Measurements from ENCODE around the gene FNIP2. TPM values are rescaled to one million over a fixed set of nuclear protein-coding genes. Genes with fewer than 3 reads are reported as not detected.
A peak's percentile ranks its signal among the peaks of the same experiment; 100 is the strongest.
"Not testable (repeated sequence)": the region's sequence is repeated elsewhere in the genome, so short reads cannot be mapped to it uniquely, and the experiment has no call there.

The FNIP2 gene
- total RNA-seq, 1 donor from 2014 or later = 30.5 TPM

DNA sequence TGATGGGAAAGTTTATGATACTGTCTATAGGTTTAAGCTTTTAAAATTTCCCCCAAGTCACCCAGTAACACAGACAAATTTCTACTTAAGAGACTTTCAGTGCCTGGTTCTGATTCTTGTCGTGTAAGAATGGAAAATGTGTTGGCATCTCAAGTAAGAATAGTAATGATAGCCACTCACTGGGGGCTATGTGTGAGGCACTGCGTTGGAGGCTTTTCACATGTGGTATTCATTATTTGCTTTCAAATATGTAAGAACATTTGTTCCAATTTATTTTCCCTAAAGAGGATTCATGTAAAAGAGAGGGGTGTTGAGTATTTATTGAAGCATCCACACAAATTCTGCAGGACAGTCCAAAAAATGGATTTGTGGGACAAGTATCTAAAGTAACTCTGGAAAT is 143.6 kb downstream of the FNIP2 start:
- H3K9me3 Mint-ChIP-seq = no peaks in the 10 kb centered on the region
- no peak for DNase-seq (ENCODE audit: low read depth, low spot score)
- no peaks in the 10 kb centered on the region for H3K36me3 Mint-ChIP-seq (ENCODE audit: low read depth)
- H3K4me3 Mint-ChIP-seq = no peak overlapping the region
- no peak overlapping the region for H3K27ac Mint-ChIP-seq (ENCODE audit: unreplicated experiment)
- TF ChIP-seq, protein P1, sequence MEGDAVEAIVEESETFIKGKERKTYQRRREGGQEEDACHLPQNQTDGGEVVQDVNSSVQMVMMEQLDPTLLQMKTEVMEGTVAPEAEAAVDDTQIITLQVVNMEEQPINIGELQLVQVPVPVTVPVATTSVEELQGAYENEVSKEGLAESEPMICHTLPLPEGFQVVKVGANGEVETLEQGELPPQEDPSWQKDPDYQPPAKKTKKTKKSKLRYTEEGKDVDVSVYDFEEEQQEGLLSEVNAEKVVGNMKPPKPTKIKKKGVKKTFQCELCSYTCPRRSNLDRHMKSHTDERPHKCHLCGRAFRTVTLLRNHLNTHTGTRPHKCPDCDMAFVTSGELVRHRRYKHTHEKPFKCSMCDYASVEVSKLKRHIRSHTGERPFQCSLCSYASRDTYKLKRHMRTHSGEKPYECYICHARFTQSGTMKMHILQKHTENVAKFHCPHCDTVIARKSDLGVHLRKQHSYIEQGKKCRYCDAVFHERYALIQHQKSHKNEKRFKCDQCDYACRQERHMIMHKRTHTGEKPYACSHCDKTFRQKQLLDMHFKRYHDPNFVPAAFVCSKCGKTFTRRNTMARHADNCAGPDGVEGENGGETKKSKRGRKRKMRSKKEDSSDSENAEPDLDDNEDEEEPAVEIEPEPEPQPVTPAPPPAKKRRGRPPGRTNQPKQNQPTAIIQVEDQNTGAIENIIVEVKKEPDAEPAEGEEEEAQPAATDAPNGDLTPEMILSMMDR (conservative IDR thresholded peaks at IDR 0.05) = no peak
- peaks cover 23% of the 10 kb centered on the region for H3K4me1 Mint-ChIP-seq
- no peaks in the 10 kb centered on the region for H3K27me3 Mint-ChIP-seq (ENCODE audit: low read depth)

DNA sequence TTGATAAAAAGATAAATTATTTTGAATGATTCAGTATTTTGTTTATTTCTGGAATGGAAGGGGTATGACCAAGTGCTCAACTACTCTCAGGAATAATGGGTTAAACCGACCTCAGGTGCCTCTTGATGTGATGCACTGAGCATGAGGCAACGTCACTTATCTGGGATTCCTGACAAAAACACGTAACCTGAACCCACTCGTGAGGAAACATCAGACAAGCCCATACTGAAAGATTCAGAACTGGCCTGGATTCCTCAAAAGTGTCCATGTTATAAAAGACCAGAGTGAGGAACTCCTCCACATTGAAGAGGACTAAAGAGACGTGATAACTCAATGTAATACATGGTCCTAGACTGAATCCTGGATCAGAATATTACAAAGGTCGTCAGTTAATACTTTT is 144.0 kb downstream of the FNIP2 start:
- no peaks in the 10 kb centered on the region for H3K36me3 Mint-ChIP-seq (ENCODE audit: low read depth)
- no peak overlapping the region for H3K4me3 Mint-ChIP-seq
- TF ChIP-seq, protein P1 (conservative IDR thresholded peaks at IDR 0.05) = no peak

DNA sequence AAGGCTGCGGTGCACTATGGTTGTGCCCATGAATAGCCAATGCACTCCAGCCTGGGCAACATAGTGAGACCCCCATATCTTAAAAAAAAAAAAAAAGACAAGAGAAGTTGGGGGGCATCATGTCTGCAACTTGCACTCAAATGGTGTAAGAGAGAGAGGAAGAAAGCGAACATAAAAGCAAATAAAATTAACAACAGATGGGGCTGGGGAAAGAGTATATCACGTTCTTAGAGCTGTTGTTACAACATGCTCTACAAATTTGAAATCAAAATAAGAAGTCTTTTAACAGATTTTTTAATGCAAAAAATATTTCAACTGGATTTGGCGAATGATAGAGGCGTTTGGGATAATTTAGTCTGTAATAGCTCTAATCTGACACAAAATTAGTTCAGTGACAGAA is 144.9 kb downstream of the FNIP2 start:
- Mint-ChIP-seq H3K4me1 (peaks cover 23% of the 10 kb centered on the region), H3K36me3 (ENCODE audit: low read depth) (no peaks in the 10 kb centered on the region), H3K27ac (ENCODE audit: unreplicated experiment) (no peak overlapping the region), H3K9me3 (no peaks in the 10 kb centered on the region), H3K27me3 (ENCODE audit: low read depth) (no peaks in the 10 kb centered on the region), H3K4me3 (no peak overlapping the region)
- TF ChIP-seq, protein P1 (conservative IDR thresholded peaks at IDR 0.05) = no peak
- no peak for DNase-seq (ENCODE audit: low read depth, low spot score)

More for the DNA sequence above, 144.0 kb downstream of the FNIP2 start:
- DNase-seq (ENCODE audit: low read depth, low spot score) = no peak
- Mint-ChIP-seq H3K27me3 (ENCODE audit: low read depth) (no peaks in the 10 kb centered on the region), H3K9me3 (no peaks in the 10 kb centered on the region), H3K4me1 (peaks cover 23% of the 10 kb centered on the region), H3K27ac (ENCODE audit: unreplicated experiment) (no peak overlapping the region)

DNA sequence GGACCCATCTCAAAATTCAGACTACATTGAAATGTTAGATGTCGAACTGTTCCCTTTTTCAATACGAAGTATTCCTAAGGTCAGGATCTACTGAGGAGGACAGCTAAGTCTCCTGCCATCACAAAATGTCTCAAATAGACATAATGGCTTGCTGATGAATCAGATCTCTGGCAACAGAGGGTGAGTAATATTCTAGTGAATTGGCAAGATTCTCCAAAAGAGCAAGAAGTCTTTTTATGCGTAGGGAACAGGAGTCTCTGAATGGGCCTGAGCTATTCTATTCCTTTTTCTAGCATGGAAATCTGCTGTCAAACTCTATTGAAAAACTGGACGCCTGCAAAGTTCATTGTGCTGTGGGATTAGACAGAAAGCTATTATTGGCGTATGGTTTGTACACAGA is 145.4 kb downstream of the FNIP2 start:
- Mint-ChIP-seq H3K4me1 (peaks cover 23% of the 10 kb centered on the region), H3K36me3 (ENCODE audit: low read depth) (no peaks in the 10 kb centered on the region), H3K4me3 (no peak overlapping the region), H3K27me3 (ENCODE audit: low read depth) (no peaks in the 10 kb centered on the region), H3K9me3 (no peaks in the 10 kb centered on the region), H3K27ac (ENCODE audit: unreplicated experiment) (no peak overlapping the region)
- DNase-seq (ENCODE audit: low read depth, low spot score) = no peak
- TF ChIP-seq, protein P1 (conservative IDR thresholded peaks at IDR 0.05) = no peak

DNA sequence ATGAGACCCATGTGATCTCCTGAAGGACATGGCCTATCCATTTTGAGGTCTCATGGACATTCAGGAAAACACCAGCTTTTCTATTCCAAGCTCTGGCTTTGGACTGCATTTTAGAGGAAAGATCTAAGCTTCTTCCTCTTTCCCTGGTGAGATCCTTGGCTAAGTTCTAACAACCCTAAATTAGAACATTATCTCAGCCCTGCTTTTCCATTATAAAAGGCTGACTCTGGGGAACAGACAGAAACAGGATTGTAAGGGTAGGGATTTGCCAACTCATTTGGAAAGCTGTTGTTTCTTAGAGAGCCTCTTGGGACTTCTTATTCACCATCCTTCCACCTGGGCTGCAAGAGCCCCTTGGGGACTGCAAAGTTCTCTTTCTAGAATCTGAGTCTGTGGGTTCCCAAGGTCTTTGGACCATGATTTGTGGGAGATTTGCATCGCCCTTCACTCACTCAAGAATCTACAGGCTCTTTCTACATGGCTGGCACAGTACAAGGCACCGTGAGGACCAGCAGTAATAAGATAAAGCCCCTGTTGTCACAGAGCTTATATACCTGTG is 146.9 kb downstream of the FNIP2 start:
- DNase-seq (ENCODE audit: low read depth, low spot score) = no peak
- H3K27ac Mint-ChIP-seq (ENCODE audit: unreplicated experiment) = peak overlapping the region; percentile 32
- TF ChIP-seq, protein P1 (conservative IDR thresholded peaks at IDR 0.05) = no peak
- H3K4me3 Mint-ChIP-seq = no peak overlapping the region
- H3K9me3 Mint-ChIP-seq = peaks cover 3% of the 10 kb centered on the region
- no peaks in the 10 kb centered on the region for H3K27me3 Mint-ChIP-seq (ENCODE audit: low read depth)
- H3K4me1 Mint-ChIP-seq = peaks cover 23% of the 10 kb centered on the region
- H3K36me3 Mint-ChIP-seq (ENCODE audit: low read depth) = peaks cover 3% of the 10 kb centered on the region

DNA sequence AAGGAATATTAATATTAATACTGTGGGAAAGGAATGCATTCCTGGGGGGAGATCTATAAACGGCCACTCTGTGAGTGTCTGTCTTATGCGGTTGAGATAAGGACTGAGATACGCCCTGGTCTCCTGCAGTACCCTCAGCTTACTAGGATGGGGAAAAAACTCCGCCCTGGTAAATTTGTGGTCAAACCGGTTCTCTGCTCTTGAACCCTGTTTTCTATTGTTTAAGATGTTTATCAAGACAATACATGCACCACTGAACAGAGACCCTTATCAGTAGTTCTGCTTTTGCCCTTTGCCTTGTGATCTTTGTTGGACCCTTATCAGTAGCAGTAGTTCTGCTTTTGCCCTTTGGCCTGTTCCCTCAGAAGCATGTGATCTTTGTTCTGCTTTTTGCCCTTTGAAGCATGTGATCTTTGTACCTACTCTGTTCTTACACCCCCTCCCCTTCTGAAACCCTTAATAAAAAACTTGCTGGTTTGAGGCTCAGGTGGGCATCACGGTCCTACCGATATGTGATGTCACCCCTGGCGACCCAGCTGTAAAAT is 151.7 kb downstream of the FNIP2 start:
- not testable (repeated sequence) for H3K4me1 Mint-ChIP-seq; H3K9me3 Mint-ChIP-seq; H3K27me3 Mint-ChIP-seq (ENCODE audit: low read depth); H3K4me3 Mint-ChIP-seq; H3K27ac Mint-ChIP-seq (ENCODE audit: unreplicated experiment); H3K36me3 Mint-ChIP-seq (ENCODE audit: low read depth); DNase-seq (ENCODE audit: low read depth, low spot score)

DNA sequence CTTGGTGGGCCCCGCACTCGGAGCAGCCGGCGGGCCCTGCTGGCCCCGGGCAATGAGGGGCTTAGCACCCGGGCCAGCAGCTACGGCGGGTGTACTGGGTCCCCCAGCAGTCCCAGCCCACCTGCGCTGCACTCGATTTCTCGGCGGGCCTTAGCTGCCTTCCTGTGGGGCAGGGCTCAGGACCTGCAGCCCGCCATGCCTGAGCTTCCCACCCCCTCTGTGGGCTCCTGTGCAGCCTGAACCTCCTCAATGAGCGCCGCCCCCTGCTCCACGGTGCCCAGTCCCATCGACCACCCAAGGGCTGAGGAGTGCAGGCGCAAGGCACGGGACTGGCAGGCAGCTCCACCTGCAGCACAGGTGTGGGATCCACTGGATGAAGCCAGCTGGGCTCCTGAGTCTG is 158.9 kb downstream of the FNIP2 start:
- not testable (repeated sequence) for H3K4me1 Mint-ChIP-seq; H3K4me3 Mint-ChIP-seq; H3K36me3 Mint-ChIP-seq (ENCODE audit: low read depth)

More for the DNA sequence above, 158.9 kb downstream of the FNIP2 start:
- not testable (repeated sequence) for H3K9me3 Mint-ChIP-seq; H3K27ac Mint-ChIP-seq (ENCODE audit: unreplicated experiment); H3K27me3 Mint-ChIP-seq (ENCODE audit: low read depth); DNase-seq (ENCODE audit: low read depth, low spot score)
